ENCODE measurements around the gene FABP1.

DNA sequence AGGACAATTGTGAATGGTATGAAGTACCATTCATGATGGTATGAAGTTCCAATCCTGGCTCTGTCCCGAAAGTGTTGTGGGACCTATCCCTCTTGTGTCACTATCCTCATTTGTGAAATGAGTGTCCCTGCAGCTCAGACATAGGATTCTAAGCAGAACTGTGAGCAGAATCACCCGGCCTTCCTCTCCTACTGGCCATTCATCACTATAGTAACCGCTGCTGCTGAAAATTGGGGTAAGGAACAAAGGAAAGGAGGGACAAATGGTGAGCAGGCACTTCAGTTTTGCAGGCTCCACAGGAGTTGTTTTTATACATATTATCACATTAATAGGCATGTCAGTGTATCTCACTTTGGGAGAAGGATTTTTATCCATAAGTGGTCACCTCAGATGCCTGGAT is 32.8 kb downstream of the FABP1 start:
- TF ChIP-seq PHF8 (IDR thresholded peaks at IDR 0.05; ENCODE audit: borderline replicate concordance, low read depth) (no peak), EP300 (IDR thresholded peaks at IDR 0.05) (no peak)
- TF ChIP-seq, protein P1, sequence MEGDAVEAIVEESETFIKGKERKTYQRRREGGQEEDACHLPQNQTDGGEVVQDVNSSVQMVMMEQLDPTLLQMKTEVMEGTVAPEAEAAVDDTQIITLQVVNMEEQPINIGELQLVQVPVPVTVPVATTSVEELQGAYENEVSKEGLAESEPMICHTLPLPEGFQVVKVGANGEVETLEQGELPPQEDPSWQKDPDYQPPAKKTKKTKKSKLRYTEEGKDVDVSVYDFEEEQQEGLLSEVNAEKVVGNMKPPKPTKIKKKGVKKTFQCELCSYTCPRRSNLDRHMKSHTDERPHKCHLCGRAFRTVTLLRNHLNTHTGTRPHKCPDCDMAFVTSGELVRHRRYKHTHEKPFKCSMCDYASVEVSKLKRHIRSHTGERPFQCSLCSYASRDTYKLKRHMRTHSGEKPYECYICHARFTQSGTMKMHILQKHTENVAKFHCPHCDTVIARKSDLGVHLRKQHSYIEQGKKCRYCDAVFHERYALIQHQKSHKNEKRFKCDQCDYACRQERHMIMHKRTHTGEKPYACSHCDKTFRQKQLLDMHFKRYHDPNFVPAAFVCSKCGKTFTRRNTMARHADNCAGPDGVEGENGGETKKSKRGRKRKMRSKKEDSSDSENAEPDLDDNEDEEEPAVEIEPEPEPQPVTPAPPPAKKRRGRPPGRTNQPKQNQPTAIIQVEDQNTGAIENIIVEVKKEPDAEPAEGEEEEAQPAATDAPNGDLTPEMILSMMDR (IDR thresholded peaks at IDR 0.05) = no peak
